NCI-H2227 (cell line): ENCODE data around the gene ADK.
A peak's percentile ranks its signal among the peaks of the same experiment; 100 is the strongest.
"Not testable (repeated sequence)": the region's sequence is repeated elsewhere in the genome, so short reads cannot be mapped to it uniquely, and the experiment has no call there.

Experiments used
- DNase-seq: peaks from one replicate; lab custom pipeline; 2025; ENCODE audit not compliant: unreplicated experiment; lab: John Stamatoyannopoulos, UW

Gene ADK

DNA sequence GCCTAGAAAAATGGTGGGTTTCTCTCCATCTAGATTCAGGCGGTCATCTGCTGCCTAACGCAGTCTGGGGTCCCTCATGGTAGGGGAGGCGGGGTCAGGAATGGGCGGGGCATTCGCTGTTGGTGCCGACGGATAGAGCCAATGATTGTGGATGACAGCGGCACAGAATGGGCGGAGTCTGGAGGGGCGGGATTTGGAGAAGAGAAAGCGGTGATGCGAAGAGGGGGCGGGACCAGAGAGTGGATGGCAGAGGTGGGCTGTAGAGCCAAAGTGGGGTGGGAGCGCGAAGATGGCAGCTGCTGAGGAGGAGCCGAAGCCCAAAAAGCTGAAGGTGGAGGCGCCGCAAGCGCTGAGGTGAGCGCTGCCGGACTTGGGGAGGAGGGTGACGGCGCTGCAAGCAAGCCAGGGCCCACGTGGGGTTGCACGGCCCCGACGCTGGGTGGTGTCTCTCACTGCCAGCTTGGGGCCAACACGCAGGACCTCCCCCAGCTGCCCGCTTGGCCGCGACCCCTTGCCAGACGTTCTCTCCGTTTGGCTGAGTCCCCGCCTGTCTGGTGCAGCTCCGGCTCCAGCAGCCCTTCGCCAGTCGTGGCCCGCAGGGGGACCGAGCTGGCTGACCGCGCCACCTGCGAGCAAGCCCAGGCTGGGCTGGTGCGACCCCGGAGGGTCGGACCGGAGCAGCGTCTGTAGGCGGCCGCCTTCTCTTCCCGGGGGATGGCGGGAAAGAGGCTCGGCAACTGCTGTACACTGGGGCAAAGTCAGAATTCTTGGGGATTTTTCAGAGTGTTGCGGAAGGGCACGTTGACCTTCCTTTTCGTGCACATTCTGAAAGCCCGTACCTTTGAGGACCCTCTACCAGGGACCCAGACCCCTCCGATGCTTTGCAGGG, at the start of gene ADK:
Gene ADK, plus strand, starts transcription at position 232 of the 889 bp plus-strand sequence. Its CDS starts 58 bp downstream, at position 290.
- peak; percentile 97 for DNase-seq

DNA sequence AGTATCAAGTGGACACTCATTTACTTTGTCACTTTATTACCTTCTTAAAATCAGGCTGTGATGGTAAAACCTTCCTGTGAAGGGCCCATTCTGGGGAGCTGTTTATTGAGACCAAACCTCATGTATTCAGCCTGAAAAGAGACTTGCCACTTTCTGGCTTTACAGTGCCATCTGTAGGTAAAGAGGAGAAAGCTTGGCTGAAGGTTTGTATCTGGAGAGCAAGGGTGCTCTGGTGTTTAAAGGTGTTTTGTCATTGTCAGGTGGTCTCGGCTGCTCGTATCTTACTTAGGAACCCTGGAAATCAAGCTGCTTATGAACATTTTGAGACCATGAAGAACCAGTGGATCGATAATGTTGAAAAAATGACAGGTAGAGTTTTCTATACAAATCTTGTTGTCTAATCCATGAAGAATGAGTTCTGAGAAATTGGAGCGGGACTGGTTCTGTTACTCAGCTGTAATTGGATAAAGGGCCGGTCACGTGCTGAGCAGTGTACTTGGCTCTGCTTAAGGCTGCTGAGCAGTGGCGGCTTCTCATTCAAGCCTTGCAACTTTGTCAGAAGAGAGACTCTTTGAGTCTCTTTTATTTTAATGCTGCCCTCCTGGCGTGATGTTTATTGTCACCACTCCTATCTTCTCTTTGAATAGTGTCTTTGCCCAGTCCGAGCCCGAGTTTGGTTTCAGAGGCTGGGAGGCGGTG, 47.3 kb upstream of the ADK start:
- DNase-seq: peak; percentile 4

DNA sequence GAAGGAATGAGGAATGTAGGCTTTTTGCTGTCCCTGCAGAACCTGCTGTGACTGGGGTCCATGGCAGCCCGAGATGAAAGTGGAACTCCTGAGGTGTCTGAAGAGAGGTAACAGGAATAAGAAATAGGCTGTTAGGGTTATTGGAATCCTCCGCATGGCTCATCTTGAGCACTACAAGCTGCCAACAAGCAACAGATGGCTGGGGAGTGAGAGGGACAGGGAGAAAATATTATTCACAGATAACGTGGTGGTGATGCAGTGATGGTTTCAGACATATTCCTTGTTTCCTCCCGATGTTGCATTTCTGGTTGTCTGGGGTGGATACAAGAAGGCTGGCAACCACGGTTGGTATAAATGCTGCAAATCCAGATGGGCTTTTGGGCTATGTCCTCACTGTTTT, 46.5 kb upstream of the ADK start:
- DNase-seq: no peak

DNA sequence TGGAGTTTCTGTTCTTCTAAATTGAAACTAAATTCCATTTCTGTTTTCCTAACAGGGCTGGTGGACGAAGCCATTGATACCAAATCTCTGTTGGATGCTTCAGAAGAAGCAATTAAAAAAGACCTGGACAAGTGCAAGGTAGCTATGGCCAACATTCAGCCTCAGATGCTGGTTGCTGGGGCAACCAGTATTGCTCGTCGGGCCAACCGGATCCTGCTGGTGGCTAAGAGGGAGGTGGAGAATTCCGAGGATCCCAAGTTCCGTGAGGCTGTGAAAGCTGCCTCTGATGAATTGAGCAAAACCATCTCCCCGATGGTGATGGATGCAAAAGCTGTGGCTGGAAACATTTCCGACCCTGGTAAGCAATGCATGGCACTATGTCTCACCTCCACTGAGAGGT, 46.0 kb upstream of the ADK start:
- DNase-seq: no peak

DNA sequence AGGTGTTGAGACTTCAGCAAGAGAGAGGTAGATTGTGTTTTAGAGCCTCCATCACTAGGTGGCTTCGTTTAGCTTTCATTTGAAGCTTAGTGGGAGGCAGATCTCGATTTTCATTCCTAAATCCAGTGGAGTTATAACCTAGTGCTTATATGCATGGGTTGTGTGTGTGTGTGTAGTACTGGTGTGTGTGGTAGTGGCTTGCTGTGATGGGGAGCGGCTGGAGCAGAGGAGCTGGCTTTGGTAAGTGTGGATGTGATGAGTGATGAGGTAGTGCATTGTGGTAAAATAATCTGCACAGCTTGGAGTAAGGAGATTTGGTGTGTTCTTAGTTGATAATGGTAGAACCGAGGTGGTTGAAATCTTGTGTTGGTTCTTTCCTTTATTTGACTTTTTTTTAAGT, 43.6 kb upstream of the ADK start:
- no peak for DNase-seq

DNA sequence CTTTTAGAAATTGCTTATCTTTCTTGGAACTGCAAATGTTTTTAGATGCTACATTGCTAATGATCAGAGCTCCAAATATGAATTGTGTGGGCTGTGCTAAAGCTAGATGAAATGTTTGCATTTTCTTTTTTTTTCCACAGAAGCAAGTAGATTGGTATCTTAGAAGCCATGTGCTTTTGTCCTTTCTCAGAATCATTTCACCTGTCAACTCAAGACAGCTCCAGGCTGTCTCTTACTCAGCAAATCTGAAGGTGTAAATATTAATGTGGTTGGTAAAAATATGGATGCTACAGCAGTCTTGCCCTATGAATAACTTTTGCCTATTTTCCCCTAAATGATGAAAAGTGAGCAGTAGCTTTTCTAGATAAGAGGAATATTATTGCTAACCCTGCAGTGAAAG, 41.6 kb upstream of the ADK start:
- DNase-seq: no peak

DNA sequence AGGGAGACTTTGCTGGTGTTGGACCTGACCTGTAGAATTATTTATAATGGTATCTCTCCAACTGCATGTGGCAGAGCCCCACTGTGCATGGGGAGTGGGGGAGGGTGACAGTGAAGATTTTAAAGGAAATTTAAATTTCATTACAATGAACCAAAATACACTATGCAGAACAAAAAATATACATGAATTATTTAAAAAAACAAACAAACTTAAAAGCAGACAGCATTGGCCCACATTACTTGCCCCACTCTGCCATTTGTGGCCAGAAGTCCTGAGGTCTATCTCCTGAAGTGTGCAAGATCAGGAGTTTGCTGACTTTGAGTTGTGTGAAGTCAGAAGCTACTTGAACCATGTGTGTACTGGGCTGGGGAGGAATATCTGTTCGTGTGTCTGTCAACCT, 40.9 kb upstream of the ADK start:
- no peak for DNase-seq

DNA sequence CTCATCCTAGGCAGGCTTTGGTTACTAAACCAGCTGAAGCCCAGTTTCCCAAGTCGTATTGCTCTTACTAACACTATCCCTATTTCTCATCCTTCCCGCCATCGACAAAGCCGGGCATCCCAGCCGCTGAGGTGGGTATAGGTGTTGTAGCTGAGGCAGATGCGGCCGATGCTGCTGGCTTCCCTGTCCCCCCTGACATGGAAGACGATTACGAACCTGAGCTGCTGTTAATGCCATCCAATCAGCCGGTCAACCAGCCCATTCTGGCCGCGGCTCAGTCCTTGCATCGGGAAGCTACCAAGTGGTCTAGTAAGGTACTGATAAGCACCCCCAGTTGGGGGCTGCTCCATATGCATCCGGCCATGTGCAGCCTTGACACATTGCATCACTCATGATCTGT, 39.2 kb upstream of the ADK start:
- DNase-seq: no peak

DNA sequence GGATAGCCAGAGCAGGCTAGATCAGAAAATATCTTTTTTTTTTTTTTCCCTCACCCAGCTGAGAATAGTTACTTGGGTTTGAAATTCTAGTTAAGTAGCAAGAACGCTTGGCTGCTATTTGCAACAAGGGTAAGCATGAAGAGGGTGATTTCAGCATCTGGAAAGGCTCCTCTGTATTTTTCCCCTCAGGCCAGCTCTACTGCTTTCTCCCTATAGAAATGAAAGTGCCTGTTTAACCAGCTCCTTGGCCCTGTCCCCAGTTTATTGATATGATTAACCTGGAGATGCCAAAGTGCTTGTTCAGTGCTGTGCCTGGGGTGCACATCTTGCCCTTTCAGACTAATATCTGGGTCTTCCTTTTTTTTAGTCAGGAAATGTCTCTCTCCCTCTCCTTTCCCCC, 37.5 kb upstream of the ADK start:
- DNase-seq: no peak

DNA sequence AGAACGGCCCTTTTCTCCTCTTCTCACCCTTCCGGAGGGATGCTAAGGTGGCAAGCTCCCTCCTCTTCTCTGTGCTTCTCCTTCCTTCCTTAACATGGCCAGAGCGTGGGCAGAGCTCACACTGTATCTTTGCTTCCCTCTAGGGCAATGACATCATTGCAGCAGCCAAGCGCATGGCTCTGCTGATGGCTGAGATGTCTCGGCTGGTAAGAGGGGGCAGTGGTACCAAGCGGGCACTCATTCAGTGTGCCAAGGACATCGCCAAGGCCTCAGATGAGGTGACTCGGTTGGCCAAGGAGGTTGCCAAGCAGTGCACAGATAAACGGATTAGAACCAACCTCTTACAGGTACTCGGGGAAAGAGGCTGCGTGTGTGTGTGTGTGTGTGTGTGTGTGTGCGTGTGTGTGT, 37.0 kb upstream of the ADK start:
- DNase-seq: no peak

DNA sequence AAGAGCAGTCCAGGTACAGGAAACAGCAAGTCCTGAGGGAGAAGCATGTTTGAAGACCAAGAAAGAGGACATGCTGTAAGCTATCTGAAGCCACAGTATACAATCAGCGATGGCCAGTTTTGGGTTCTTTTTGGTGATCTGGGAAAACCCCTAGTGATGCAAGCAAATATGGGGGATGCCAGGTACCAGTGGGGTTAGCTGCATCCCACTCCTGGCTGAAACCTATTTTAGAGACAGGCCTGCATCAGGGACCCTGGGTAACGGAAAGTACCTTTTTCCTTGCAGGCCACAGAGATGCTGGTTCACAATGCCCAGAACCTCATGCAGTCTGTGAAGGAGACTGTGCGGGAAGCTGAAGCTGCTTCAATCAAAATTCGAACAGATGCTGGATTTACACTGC, 33.3 kb upstream of the ADK start:
- DNase-seq: no peak

DNA sequence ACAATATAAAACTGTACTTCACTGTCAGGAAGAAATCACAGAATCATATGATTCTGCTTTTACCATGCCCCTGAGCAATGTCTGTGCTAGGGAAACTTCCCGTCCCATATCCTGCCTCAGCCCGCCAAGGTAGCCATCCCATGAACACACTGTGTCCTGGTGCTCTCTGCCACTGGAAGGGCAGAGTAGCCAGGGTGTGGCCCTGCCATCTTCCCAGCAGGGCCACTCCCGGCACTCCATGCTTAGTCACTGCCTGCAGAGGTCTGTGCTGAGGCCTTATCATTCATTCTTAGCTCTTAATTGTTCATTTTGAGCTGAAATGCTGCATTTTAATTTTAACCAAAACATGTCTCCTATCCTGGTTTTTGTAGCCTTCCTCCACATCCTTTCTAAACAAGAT, 32.2 kb upstream of the ADK start:
- no peak for DNase-seq

DNA sequence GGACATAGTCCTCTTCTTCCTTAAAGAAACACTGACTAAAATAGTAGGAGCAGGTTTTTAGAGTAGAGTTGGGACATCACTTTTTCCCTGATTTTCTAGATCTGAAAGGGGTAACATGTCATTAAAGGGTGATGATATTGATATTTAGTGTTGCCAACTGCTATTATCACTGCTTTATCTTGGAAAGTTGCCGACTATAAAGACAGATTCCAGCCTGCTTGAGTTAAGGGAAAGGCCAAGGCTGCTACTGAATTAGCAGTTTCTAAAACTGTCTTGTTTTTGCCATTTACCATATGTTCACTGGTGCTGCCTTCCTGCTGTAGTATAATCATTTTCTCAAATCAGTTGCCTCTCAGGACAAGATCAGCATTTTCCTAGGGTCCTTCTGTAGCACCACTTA, 30.1 kb upstream of the ADK start:
- DNase-seq: no peak

DNA sequence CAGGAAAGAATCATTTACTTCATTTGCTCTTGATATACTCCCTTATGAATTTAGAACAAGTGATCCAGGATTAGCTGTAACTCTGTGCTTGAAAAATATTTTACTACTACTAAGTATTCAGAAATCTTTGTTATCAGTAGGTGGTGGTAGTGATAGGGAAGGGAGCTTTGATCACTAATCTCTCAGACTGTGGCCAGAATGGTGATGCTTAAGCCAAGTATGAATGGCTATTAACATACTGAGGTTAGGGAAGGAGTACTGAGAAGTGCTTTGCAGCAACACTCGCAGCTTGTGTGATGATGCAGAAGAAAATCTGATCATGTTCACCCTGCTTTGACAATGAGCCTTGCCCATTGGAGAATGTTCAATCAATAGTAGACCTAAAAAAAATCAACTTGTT, 29.7 kb upstream of the ADK start:
- no peak for DNase-seq

DNA sequence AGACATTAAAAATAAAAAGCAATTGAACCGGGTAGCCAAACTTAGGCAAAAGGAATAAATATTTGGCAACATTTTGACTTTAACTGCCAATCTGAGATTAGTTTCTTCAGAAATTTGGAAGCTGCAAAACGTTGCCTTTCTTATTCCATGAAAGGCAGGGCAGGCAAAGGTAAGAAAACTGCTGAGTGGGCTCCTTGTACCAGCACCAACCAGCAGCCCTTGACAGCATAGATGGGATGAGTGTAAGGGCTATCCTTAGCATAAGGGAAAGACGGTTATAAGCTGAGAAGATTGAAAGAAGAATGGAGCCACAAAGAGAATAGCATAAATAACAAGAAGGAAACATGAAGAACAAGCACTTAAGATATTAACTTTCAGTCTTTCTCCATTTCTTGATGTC, 29.0 kb upstream of the ADK start:
- DNase-seq: no peak

DNA sequence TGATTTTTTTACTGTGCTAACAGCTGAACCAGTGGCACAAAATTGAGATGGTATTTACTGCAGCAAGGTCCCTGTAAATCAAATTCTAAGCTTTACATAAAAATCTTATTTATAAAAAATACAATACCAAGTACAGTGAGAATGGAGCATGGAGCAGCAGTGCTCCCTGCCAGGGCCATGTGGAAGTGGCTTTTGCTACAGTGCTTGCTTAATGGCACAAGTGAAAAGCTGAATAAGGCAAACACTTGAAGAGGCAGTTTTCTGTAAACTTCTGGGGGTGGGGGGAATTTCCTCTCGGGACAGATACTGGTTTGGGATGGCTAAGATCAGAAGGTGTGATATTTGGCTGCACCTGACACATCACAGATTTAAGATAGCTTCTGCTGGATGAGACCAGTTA, 27.9 kb upstream of the ADK start:
- no peak for DNase-seq

DNA sequence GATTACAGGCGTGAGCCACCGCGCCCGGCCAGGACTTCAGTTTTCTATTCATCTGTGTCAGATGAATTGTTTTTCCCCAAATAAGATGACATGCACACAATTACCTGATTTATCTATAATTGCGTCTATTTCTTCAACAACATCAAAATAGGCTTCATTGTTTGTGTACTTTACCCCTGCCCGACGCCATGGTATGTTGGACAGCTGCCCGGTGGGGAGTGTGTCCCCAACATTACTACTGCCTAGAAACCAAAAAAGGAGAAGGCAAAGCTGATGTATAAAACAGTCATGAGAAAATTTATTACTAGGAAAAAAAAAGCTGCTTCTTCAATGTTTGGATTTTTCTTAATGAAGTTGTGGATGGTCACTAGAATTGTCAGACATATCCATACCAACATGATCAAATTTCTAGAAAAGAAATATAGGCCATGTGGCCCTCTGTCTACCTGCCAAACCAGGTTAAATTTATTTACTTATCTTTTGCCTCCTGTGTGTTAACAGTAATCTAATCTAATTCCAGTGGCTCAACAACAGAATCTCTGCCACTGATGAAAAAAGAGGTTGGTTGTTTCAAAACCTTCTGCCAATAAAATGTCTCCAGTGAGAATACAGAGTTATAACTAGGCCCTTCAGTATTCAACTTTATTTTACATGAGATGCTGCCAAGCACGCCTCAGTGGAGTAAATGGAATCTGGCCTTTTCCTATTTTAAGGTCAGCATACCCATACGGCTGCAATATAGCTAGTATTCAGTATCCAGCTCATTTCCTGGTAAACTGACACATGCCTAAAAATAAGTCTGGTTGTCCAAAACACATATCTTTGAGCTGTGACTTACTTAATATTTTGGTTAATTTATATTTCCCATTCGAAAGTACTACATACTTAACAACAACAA, 16.8 kb upstream of the ADK start:
- no peak for DNase-seq

DNA sequence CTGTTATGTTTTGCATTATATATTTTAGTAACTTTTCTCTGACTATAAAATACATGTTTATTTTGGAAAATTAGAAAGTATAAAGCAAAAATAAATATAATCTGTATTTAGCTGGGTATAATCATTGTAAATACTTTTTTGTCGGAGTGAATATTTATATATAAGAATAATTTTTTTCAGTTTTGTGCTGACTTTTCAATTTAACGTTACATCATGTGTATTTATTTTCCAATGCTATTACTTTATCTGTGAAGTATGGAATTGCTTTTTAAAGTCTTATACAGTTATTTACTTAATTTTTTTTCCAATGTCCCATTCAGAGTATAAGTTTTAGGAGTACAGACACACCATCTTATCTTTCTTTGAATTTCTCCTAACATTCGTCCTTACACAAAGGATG, 15.6 kb upstream of the ADK start:
- no peak for DNase-seq

DNA sequence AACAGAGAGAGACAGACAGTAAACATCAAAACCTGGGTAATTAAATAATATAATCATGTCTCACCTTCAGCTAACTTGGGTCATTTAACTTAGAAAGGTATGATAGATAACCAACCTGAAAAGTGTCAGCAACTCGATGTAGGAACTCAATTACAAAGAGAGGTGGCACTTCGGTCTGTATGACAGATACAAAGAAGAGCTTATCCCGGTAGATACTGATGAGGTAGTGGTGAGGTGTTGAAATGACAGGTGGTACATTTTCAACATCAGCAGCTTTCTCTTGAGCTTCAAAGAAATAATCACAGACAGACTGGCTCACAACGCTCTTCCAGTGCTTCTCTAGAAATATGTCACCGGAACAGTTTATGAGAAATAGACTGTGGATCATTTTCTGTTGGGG, 13.0 kb upstream of the ADK start:
- no peak for DNase-seq

DNA sequence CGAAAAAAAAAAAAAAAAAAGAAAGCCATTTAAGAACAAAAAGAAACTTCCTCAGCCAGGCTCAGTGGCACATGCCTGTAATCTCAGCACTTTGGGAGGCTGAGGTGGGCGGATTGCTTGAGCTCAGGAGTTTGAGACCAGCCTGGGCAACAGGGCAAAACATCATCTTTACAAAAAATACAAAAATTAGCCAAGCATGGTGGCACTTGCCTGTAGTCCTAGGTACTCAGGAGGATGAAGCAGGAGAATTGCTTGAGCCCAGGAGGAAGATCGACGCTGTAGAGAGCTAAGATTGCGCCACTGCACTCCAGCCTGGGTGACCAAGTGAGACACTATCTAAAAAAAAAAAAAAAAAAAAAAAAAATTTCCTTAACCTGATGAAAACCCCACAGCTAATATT, 12.4 kb upstream of the ADK start:
- DNase-seq: not testable (repeated sequence)

DNA sequence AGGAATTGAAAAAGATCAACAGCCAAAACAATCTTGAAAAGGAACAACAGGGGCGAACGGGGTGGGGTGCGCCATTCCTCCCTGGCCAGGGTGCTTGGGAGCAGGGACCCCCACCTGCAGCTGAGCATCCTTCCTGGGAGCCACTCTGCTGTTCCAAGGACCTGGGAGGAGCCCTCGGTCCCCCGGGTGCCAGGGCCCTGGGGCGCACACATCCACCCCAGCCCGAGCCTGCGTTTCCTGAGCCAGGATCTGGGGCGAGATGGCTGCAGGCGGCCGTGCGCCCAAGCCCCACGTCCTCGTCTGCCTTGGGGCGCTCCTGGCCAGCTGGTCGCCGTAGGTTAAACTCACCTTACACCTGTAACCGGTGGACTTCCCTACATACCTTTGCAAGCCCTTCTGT, 11.0 kb upstream of the ADK start:
- no peak for DNase-seq

DNA sequence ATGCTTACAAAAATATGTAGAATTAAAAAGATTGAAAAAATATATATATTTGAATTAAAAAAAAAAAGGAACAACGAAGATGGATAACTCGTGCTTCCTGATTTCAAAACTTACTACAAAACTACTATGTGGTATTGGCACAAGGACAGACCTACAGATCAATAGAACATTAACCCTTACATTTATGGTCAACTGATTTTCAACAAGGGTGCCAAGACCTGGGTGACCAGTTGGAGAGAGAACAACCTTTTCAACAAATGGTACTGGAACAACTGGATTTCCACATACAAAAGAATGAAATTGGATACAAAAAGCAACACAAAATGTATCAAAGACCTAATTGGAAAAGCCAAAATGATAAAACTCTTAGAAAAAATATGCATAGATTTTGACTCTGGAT, 10.5 kb upstream of the ADK start:
- no peak for DNase-seq
